VCaP (cell line): Measurements from ENCODE around the gene APOBEC3G.
"Not testable (repeated sequence)": the region's sequence is repeated elsewhere in the genome, so short reads cannot be mapped to it uniquely, and the experiment has no call there.

Source experiments
- H3K27ac ChIP-seq: fragments of 450-650 bp; 2 replicates; pipeline ENCODE4 v1.5.1; 2017
- CTCF ChIP-seq: fragments of 450-650 bp; conservative IDR thresholded peaks from 2 replicates; pipeline ENCODE4 v1.5.1; 2017; ENCODE audit warnings: mild to moderate bottlenecking, moderate library complexity

APOBEC3G gene

GRCh38 chr22:39073981-39074380, 3.1 kb upstream of the APOBEC3G start:
- TF ChIP-seq CTCF, result no peak
- H3K27ac ChIP-seq, result no peak overlapping the region

GRCh38 chr22:39076155-39077025, 685 bp upstream of the APOBEC3G start:
- H3K27ac ChIP-seq, result not testable (repeated sequence)

GRCh38 chr22:39077912-39078311, 837 bp downstream of the APOBEC3G start:
- not testable (repeated sequence) for H3K27ac ChIP-seq

GRCh38 chr22:39078329-39078728, 1.3 kb downstream of the APOBEC3G start:
- TF ChIP-seq CTCF, result no peak
- H3K27ac ChIP-seq, result no peak overlapping the region

- H3K27ac ChIP-seq, result not testable (repeated sequence)
Observed at GRCh38 chr22:39079054-39079637, 2.1 kb downstream of the APOBEC3G start.

- no peak for TF ChIP-seq CTCF
- H3K27ac ChIP-seq, result no peak overlapping the region
Observed at GRCh38 chr22:39080052-39080762, 3.1 kb downstream of the APOBEC3G start.

- H3K27ac ChIP-seq, result no peak overlapping the region
- TF ChIP-seq CTCF, result no peak
Observed at GRCh38 chr22:39081016-39081415, 3.9 kb downstream of the APOBEC3G start.

GRCh38 chr22:39081598-39081997, 4.5 kb downstream of the APOBEC3G start:
- TF ChIP-seq CTCF, result no peak
- H3K27ac ChIP-seq, result no peak overlapping the region
